Measurements from ENCODE around the gene FAM89B. TPM values are rescaled to one million over a fixed set of nuclear protein-coding genes. Genes with fewer than 3 reads are reported as not detected.
A peak's percentile ranks its signal among the peaks of the same experiment; 100 is the strongest.

The FAM89B gene
- total and polyA plus RNA-seq, 2 of the 8 experiments (the other 6 are each of a cell fraction or from before 2014, with no cell fraction given), result 15.8 to 32.4 TPM

GRCh38 chr11:65571940-65572339 lies 398 bp upstream of the FAM89B start (continued):
- peak; percentile 63 to 71 for TF ChIP-seq RAD21 (IDR thresholded peaks at IDR 0.05 in 1 of 2, conservative IDR thresholded peaks at IDR 0.05 in 1 of 2; ENCODE audit: low read depth in 2 of 2, low read length in 2 of 2)

Data from H1 (cell line).